Osteocyte (in vitro differentiated cells): Measurements from ENCODE around the gene STPG1. TPM values are rescaled to one million over a fixed set of nuclear protein-coding genes. Genes with fewer than 3 reads are reported as not detected.

Source experiments
- DNase-seq: peaks from one replicate; pipeline ENCODE4 v3.0.0; 2021; ENCODE audit warnings: mixed read lengths; ENCODE audit not compliant: unreplicated experiment; ENCODE audit errors: extremely low spot score
- H3K27ac Mint-ChIP-seq: one replicate; pipeline ENCODE4 v1.8.0; 2021; ENCODE audit warnings: mild to moderate bottlenecking, mixed read lengths; ENCODE audit not compliant: unreplicated experiment
- H3K27me3 Mint-ChIP-seq: one replicate; pipeline ENCODE4 v1.8.0; 2021; ENCODE audit warnings: mixed read lengths; ENCODE audit not compliant: unreplicated experiment
- H3K36me3 Mint-ChIP-seq: one replicate; pipeline ENCODE4 v1.8.0; 2021; ENCODE audit warnings: mixed read lengths; ENCODE audit not compliant: unreplicated experiment
- H3K4me1 Mint-ChIP-seq: one replicate; pipeline ENCODE4 v1.8.0; 2021; ENCODE audit warnings: mixed read lengths; ENCODE audit not compliant: unreplicated experiment
- H3K4me3 Mint-ChIP-seq: one replicate; pipeline ENCODE4 v1.8.0; 2021; ENCODE audit warnings: mild to moderate bottlenecking, moderate library complexity, mixed read lengths; ENCODE audit not compliant: unreplicated experiment
- H3K9me3 Mint-ChIP-seq: one replicate; pipeline ENCODE4 v1.8.0; 2021; ENCODE audit warnings: mixed read lengths; ENCODE audit not compliant: unreplicated experiment
- total RNA-seq: library from RNA; stranded (reverse); gene quantifications from 2 replicates; pipeline ENCODE4 v1.2.1, GENCODE V29; 2021
- TF ChIP-seq, protein P1 (sequence below): fragments of 200-600 bp; sonication (generic); IDR thresholded peaks from 2 replicates; pipeline ENCODE4 v1.5.0; 2021; ENCODE audit warnings: antibody characterized with exemption, mild to moderate bottlenecking, moderate library complexity

The STPG1 gene
- total RNA-seq, 1 donor from 2014 or later = 5.3 TPM

DNA sequence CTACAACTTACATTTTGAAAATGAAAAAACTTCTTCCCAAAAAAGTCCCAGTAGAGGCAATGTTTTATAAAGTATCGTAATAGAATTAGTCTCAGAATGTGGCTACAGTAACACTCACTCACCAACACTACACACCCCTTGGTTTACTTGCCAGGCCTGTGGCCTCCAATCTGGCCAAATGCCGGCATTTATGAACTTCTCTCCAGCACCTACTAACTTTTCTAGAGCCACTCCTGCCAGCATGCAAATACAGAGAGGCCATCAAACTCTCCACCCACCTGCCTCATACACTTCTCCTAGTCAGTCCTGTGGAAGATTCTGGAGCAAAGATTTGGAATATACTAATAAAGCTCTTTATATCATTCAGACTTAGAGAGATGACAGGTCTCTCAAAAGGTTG lies 32.3 kb downstream of the STPG1 start:
- H3K9me3 Mint-ChIP-seq = no peaks in the 10 kb centered on the region
- H3K27ac Mint-ChIP-seq = no peak overlapping the region
- H3K36me3 Mint-ChIP-seq = peaks cover 5% of the 10 kb centered on the region
- peak; percentile 15 for DNase-seq
- no peaks in the 10 kb centered on the region for H3K27me3 Mint-ChIP-seq
- no peak overlapping the region for H3K4me3 Mint-ChIP-seq
- TF ChIP-seq, protein P1, sequence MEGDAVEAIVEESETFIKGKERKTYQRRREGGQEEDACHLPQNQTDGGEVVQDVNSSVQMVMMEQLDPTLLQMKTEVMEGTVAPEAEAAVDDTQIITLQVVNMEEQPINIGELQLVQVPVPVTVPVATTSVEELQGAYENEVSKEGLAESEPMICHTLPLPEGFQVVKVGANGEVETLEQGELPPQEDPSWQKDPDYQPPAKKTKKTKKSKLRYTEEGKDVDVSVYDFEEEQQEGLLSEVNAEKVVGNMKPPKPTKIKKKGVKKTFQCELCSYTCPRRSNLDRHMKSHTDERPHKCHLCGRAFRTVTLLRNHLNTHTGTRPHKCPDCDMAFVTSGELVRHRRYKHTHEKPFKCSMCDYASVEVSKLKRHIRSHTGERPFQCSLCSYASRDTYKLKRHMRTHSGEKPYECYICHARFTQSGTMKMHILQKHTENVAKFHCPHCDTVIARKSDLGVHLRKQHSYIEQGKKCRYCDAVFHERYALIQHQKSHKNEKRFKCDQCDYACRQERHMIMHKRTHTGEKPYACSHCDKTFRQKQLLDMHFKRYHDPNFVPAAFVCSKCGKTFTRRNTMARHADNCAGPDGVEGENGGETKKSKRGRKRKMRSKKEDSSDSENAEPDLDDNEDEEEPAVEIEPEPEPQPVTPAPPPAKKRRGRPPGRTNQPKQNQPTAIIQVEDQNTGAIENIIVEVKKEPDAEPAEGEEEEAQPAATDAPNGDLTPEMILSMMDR = no peak
- H3K4me1 Mint-ChIP-seq = peaks cover 20% of the 10 kb centered on the region

DNA sequence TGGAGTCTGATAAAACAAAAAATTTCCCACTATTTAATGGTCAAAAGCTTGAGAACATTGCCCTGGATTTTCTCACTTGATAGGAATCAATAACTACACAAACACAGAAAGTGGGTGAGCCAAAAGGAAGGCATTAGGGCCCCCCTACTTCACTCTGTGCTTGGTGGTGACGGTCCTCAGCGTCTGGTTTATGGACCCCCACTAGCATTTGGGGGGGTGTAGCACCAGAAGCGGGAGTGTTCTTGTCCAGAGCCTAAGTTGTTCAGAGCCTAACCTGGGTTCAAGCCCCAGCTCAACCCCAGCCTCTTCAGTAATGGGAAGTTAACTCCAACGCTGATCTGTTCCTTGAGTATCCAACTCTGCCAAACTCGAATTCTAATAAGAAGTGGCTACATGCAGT lies 33.1 kb downstream of the STPG1 start:
- Mint-ChIP-seq H3K27ac (no peak overlapping the region), H3K36me3 (peaks cover 5% of the 10 kb centered on the region), H3K4me3 (no peak overlapping the region), H3K9me3 (no peaks in the 10 kb centered on the region), H3K27me3 (no peaks in the 10 kb centered on the region), H3K4me1 (peaks cover 14% of the 10 kb centered on the region)
- DNase-seq = peak; percentile 53
- TF ChIP-seq, protein P1 = no peak

DNA sequence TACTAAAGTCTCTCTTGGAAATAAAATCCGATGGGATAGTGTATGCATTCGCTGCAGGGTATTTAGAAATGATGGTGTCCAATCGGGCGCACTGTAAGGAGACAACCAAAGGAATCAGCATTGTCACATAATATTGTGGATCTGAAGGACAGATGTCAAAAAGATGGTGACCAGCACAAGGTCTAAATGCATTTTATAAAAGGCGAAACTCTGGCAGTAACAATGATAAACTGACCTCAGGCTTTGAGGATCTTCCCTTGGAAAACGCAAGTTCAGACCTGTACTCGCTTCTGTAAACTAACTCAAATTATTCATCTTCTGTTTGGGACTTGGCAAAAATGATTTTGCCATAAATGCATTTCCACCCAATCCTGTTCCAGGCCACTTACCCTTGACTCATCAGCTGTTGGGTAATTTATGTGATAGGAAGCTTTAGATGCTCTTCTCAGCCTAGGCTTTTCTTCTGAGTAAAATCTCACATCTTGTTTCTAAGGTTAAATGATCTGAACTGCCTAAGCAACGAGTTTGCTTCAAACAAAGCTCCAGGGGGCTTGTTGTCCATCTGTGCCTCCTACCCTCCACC lies 33.8 kb downstream of the STPG1 start:
- Mint-ChIP-seq H3K9me3 (no peaks in the 10 kb centered on the region), H3K27me3 (no peaks in the 10 kb centered on the region), H3K4me1 (peaks cover 13% of the 10 kb centered on the region), H3K36me3 (peaks cover 5% of the 10 kb centered on the region), H3K4me3 (no peak overlapping the region), H3K27ac (no peak overlapping the region)
- DNase-seq = peak; percentile 6
- TF ChIP-seq, protein P1 = no peak

DNA sequence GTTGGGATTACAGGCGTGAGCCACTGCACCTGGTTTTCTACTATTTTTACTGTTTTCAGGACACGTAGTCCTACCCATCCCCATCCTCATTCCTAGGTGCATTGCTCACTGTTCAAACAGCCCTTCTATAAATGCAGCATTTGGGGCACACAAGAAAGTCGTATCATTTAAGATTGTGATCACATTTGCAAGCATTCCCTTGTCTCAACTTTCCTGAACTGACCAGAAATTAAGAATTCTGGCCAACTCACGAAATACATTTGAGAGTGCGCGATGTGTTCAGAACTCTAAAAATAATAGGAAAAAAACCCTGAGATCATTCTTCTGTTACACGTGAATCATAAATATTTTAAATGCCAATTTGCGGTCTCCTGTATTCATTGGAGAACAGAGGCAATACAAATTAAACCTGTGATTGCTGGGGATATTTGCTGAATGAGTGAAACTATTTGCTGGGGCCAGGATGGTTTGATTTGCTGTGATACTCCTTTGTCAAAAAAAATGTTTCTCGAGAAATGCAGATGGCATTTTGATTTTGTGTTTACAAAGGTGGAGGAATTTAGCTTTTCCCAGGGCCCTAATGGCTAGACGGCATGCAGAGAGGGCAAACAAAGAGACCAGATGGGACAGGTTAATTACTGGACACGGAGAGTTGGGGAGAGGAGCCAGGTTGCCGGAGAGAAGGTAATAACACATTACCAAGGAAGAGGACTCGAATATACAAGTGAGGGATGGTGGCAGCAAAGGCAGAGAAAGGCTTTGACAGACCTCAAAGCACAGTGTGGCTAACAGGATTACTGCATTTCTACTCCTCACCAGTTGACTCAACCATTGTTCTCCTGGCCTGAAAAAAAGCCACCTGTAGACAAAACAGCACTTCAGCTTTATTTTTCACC lies 38.4 kb downstream of the STPG1 start:
- TF ChIP-seq, protein P1 = no peak
- no peak for DNase-seq
- Mint-ChIP-seq H3K4me1 (peaks cover 7% of the 10 kb centered on the region), H3K36me3 (peaks cover 5% of the 10 kb centered on the region), H3K9me3 (no peaks in the 10 kb centered on the region), H3K27me3 (no peaks in the 10 kb centered on the region), H3K27ac (no peak overlapping the region), H3K4me3 (no peak overlapping the region)

DNA sequence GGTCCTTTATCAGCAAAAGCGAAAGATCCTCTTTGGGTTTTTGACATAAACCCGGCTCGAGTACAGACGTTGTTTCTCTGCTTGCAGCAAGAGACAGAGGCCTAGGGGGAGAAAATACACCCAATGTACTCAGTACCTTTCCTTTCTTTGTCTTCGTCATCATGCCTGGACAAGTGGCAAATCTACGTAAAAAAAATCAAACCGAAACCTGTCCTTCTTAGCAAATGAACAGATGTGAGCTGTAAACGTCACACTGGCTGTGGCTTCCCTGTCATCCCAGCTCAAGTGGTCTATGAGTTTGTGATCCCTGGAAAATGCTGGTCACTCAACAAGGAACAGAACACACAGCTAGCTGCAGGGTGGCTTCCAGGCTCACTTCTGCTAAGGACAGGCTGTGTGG lies 39.9 kb downstream of the STPG1 start:
- no peak overlapping the region for H3K4me3 Mint-ChIP-seq
- peaks cover 5% of the 10 kb centered on the region for H3K36me3 Mint-ChIP-seq
- H3K27me3 Mint-ChIP-seq = no peaks in the 10 kb centered on the region
- TF ChIP-seq, protein P1 = no peak
- peaks cover 7% of the 10 kb centered on the region for H3K4me1 Mint-ChIP-seq
- H3K27ac Mint-ChIP-seq = no peak overlapping the region
- DNase-seq = no peak
- no peaks in the 10 kb centered on the region for H3K9me3 Mint-ChIP-seq
